Measurements from ENCODE around the gene CDC42SE1. TPM values are rescaled to one million over a fixed set of nuclear protein-coding genes. Genes with fewer than 3 reads are reported as not detected.

Gene CDC42SE1
- total RNA-seq, 1 experiment from 2014 or later, result 81.2 TPM

GRCh38 chr1:151036356-151036755 lies 23.1 kb downstream of the CDC42SE1 start, which contains the start of gene BNIPL:
BNIPL (plus strand) TSS chr1:151036586; CDS start chr1:151036726, 140 bp downstream.
- 0 out of 2 replicates have a peak, but pooled peaks cover 2% of the 10 kb centered on the region for H3K36me3 ChIP-seq (ENCODE audit: control insufficient read depth, insufficient read depth, low read length)
- no peak for TF ChIP-seq REST (IDR thresholded peaks at IDR 0.05; ENCODE audit: insufficient read depth in 1 of 2, low read depth in 2 of 2, low read length in 1 of 2)
- TF ChIP-seq CTCF (IDR thresholded peaks at IDR 0.05), result no peak
- no peak for TF ChIP-seq SIN3A (IDR thresholded peaks at IDR 0.05; ENCODE audit: borderline replicate concordance, insufficient read depth, low read depth, low read length)
- no peak for TF ChIP-seq TCF7L2 (IDR thresholded peaks at IDR 0.05; ENCODE audit: low read depth, low read length)
- no peak for TF ChIP-seq POLR2AphosphoS5 (IDR thresholded peaks at IDR 0.05; ENCODE audit: low read depth, low read length)
- CTCF ChIA-PET, result no interaction called here
- POLR2A ChIA-PET, result no interaction called here
- intact Hi-C loops (cut with micrococcal nuclease; ENCODE audit: unreplicated experiment), result no loop called here
- no peak for ATAC-seq
- in situ Hi-C loops (cut with HindIII; ENCODE audit: low pct_unique_long_range_greater_than_20kb, low sequenced_read_pairs), result no loop called here
- H3K4me3 ChIP-seq (ENCODE audit: low read depth in 2 of 2, low read length in 2 of 2), result no peak within 1 kb of the TSS
- DNase-seq (ENCODE audit: low read depth, low spot score), result no peak
- BruUV-seq (replicated peaks), result no TSS peak
- no peaks in the 10 kb centered on the region for H3K4me1 ChIP-seq (ENCODE audit: control insufficient read depth, insufficient read depth, low read length)
- no peaks in the 10 kb centered on the region for H3K27me3 ChIP-seq (ENCODE audit: control insufficient read depth, insufficient read depth, low read length)
- H3K9me3 ChIP-seq (ENCODE audit: control insufficient read depth, insufficient read depth, low read depth, low read length), result no peaks in the 10 kb centered on the region
- H3K27ac ChIP-seq (ENCODE audit: low read length), result no peak within 1 kb of the TSS

GRCh38 chr1:151035167-151035566 lies 24.3 kb downstream of the CDC42SE1 start:
- Histone ChIP-seq H3K4me3 (ENCODE audit: low read depth in 2 of 2, low read length in 2 of 2) (no peak overlapping the region), H3K36me3 (ENCODE audit: control insufficient read depth, insufficient read depth, low read length) (0 out of 2 replicates have a peak, but pooled peaks cover 2% of the 10 kb centered on the region), H3K27ac (ENCODE audit: low read length) (no peak overlapping the region), H3K9me3 (ENCODE audit: control insufficient read depth, insufficient read depth, low read depth, low read length) (no peaks in the 10 kb centered on the region), H3K4me1 (ENCODE audit: control insufficient read depth, insufficient read depth, low read length) (no peaks in the 10 kb centered on the region), H3K27me3 (ENCODE audit: control insufficient read depth, insufficient read depth, low read length) (no peaks in the 10 kb centered on the region)
- intact Hi-C loops (cut with micrococcal nuclease; ENCODE audit: unreplicated experiment) (no loop called here), in situ Hi-C loops (cut with HindIII; ENCODE audit: low pct_unique_long_range_greater_than_20kb, low sequenced_read_pairs) (no loop called here)
- ATAC-seq (no peak), DNase-seq (ENCODE audit: low read depth, low spot score) (no peak)
- TF ChIP-seq SIN3A (IDR thresholded peaks at IDR 0.05; ENCODE audit: borderline replicate concordance, insufficient read depth, low read depth, low read length) (no peak), TCF7L2 (IDR thresholded peaks at IDR 0.05; ENCODE audit: low read depth, low read length) (no peak), POLR2AphosphoS5 (IDR thresholded peaks at IDR 0.05; ENCODE audit: low read depth, low read length) (no peak), CTCF (IDR thresholded peaks at IDR 0.05) (no peak), REST (IDR thresholded peaks at IDR 0.05; ENCODE audit: insufficient read depth in 1 of 2, low read depth in 2 of 2, low read length in 1 of 2) (no peak)
- BruUV-seq (replicated peaks), result no TSS peak
- ChIA-PET CTCF (interaction anchor here (0.7 kb wide), 1 partner anchor 36 kb away, joined by 3 read pairs; no protein-coding TSS in a partner anchor), POLR2A (no interaction called here)

All from Panc1 (cell line).